HG02870 (cell line): ENCODE data around the gene ADAM15.

ENCODE experiments used
- ATAC-seq: cut with Tn5 transposase; IDR thresholded peaks from one replicate; pipeline ENCODE4 v1.9.1; 2021; ENCODE audit warnings: mild to moderate bottlenecking, moderate library complexity; ENCODE audit not compliant: unreplicated experiment

ADAM15 gene

GRCh38 chr1:155011437-155012025, 39.6 kb upstream of the ADAM15 start:
- no peak for ATAC-seq

- ATAC-seq = no peak
These were observed 39.0 kb upstream of the ADAM15 start for GRCh38 chr1:155012026-155012546.

- no peak for ATAC-seq
These were observed 38.1 kb upstream of the ADAM15 start for GRCh38 chr1:155012776-155013602.

GRCh38 chr1:155013632-155014031, 37.5 kb upstream of the ADAM15 start:
- no peak for ATAC-seq

- no peak for ATAC-seq
These were observed 36.2 kb upstream of the ADAM15 start for GRCh38 chr1:155014709-155015508.

GRCh38 chr1:155015527-155016230, 35.4 kb upstream of the ADAM15 start:
- ATAC-seq = no peak

- no peak for ATAC-seq
These were observed 34.8 kb upstream of the ADAM15 start for GRCh38 chr1:155016231-155016831.

GRCh38 chr1:155017041-155017945, 33.8 kb upstream of the ADAM15 start:
- peak; percentile 74 for ATAC-seq

- ATAC-seq = peak; percentile 23
These were observed 33.2 kb upstream of the ADAM15 start for GRCh38 chr1:155017946-155018316.

GRCh38 chr1:155018617-155019348, 32.3 kb upstream of the ADAM15 start:
- no peak for ATAC-seq

- ATAC-seq = no peak
These were observed 31.5 kb upstream of the ADAM15 start for GRCh38 chr1:155019377-155020245.

GRCh38 chr1:155022136-155022926, 28.8 kb upstream of the ADAM15 start:
- no peak for ATAC-seq

GRCh38 chr1:155022927-155023236, 28.2 kb upstream of the ADAM15 start:
- no peak for ATAC-seq

- ATAC-seq = no peak
These were observed 27.5 kb upstream of the ADAM15 start for GRCh38 chr1:155023627-155024026.

GRCh38 chr1:155024315-155024714, 26.8 kb upstream of the ADAM15 start:
- ATAC-seq = no peak

GRCh38 chr1:155026154-155026553, 25.0 kb upstream of the ADAM15 start:
- no peak for ATAC-seq

GRCh38 chr1:155026588-155026987, 24.5 kb upstream of the ADAM15 start:
- ATAC-seq = no peak
